Measurements from ENCODE around the gene ETNK1. TPM values are rescaled to one million over a fixed set of nuclear protein-coding genes. Genes with fewer than 3 reads are reported as not detected.
"Not testable (repeated sequence)": the region's sequence is repeated elsewhere in the genome, so short reads cannot be mapped to it uniquely, and the experiment has no call there.

The ETNK1 gene
- total RNA-seq, 2 experiments from 2014 or later: 23.7 to 88.1 TPM

DNA sequence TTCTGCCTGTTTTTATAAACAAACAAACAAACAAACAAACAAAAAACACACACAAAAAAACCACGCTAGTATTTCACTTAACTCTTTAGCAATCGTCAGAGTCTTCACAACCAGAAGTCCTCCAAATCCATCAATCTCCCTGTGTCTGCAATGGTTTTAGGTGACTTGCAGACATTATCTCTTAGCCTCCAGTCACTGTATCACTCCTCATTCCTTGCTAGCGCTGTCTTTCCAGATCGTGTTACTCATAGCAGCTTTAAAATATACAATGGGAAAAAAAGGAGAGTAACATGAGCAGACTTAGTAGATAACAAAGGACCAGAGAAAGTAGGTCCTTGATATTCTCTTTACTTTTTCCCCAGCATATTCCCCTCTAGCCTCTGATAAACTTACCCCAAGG is 15.5 kb upstream of the ETNK1 start:
- H3K79me2 ChIP-seq (ENCODE audit: insufficient read depth, low read depth, low read length): no peaks in the 10 kb centered on the region
- H3K4me2 ChIP-seq (ENCODE audit: low read length): no peak overlapping the region
- H3K4me3 ChIP-seq (ENCODE audit: low read depth, low read length, poor library complexity, severe bottlenecking): no peak overlapping the region
- intact Hi-C loops (cut with micrococcal nuclease; ENCODE audit: unreplicated experiment): no loop called here
- H3K36me3 ChIP-seq (ENCODE audit: insufficient read depth, low read length): no peaks in the 10 kb centered on the region
- ChIA-PET CTCF (ENCODE audit: unreplicated experiment) (no interaction called here), POLR2A (interaction anchor here (0.6 to 1.3 kb wide), 3 partner anchors 15 to 143 kb away, joined by 3 to 6 read pairs (median 6); partner anchors contain the start of gene ETNK1)
- BruUV-seq (replicated peaks): no TSS peak
- H3K9me3 ChIP-seq (ENCODE audit: low read length): no peaks in the 10 kb centered on the region
- TF ChIP-seq EZH2phosphoT487 (IDR thresholded peaks at IDR 0.05; ENCODE audit: borderline replicate concordance, low read depth, low read length) (no peak), CTCF (conservative IDR thresholded peaks at IDR 0.05; ENCODE audit: low read length) (no peak)
- no peak overlapping the region for H2AFZ ChIP-seq (ENCODE audit: low read length)
- DNase-seq (ENCODE audit: low spot score): no peak
- H4K20me1 ChIP-seq (ENCODE audit: insufficient read depth, low read length): no peaks in the 10 kb centered on the region
- H3K4me1 ChIP-seq (ENCODE audit: insufficient read depth, low read length, poor library complexity, severe bottlenecking): no peaks in the 10 kb centered on the region
- H3K9me2 ChIP-seq (ENCODE audit: insufficient read depth, low read length): no peaks in the 10 kb centered on the region
- no peak overlapping the region for H3K27ac ChIP-seq (ENCODE audit: low read depth, low read length, poor library complexity, severe bottlenecking)

GRCh38 chr12:22610131-22610530 is 14.8 kb upstream of the ETNK1 start:
- no peaks in the 10 kb centered on the region for H3K36me3 ChIP-seq (ENCODE audit: insufficient read depth, low read length)
- H3K27ac ChIP-seq (ENCODE audit: low read depth, low read length, poor library complexity, severe bottlenecking): no peak overlapping the region
- H3K9me2 ChIP-seq (ENCODE audit: insufficient read depth, low read length): no peaks in the 10 kb centered on the region
- H3K4me3 ChIP-seq (ENCODE audit: low read depth, low read length, poor library complexity, severe bottlenecking): no peak overlapping the region
- TF ChIP-seq CTCF (conservative IDR thresholded peaks at IDR 0.05; ENCODE audit: low read length) (no peak), EZH2phosphoT487 (IDR thresholded peaks at IDR 0.05; ENCODE audit: borderline replicate concordance, low read depth, low read length) (no peak)
- H3K4me1 ChIP-seq (ENCODE audit: insufficient read depth, low read length, poor library complexity, severe bottlenecking): no peaks in the 10 kb centered on the region
- H3K9me3 ChIP-seq (ENCODE audit: low read length): no peaks in the 10 kb centered on the region
- POLR2A ChIA-PET: interaction anchor here (0.6 to 1.3 kb wide), 2 partner anchors 14 to 144 kb away, joined by 3 to 6 read pairs; partner anchors contain the start of gene ETNK1
- H3K4me2 ChIP-seq (ENCODE audit: low read length): no peak overlapping the region
- no TSS peak for BruUV-seq (replicated peaks)
- CTCF ChIA-PET (ENCODE audit: unreplicated experiment): no interaction called here
- no peak for DNase-seq (ENCODE audit: low spot score)
- intact Hi-C loops (cut with micrococcal nuclease; ENCODE audit: unreplicated experiment): no loop called here
- no peaks in the 10 kb centered on the region for H3K79me2 ChIP-seq (ENCODE audit: insufficient read depth, low read depth, low read length)
- no peak overlapping the region for H2AFZ ChIP-seq (ENCODE audit: low read length)
- H4K20me1 ChIP-seq (ENCODE audit: insufficient read depth, low read length): no peaks in the 10 kb centered on the region

DNA sequence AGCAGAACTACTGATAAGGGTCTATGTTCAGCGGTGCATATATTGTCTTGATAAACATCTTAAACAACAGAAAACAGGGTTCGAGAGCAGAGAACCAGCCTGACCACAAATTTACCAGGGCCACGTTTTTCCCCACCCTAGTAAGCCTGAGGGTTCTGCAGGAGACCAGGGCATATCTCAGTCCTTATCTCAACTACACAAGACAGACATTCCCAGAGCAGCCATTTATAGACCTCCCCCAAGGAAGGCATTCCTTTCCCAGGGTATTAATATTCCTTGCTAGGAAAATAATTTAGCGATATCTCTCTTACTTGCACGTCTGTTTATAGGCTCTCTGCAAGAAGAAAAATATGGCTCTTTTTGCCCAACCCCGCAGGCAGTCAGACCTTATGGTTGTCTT is 12.1 kb upstream of the ETNK1 start:
- H3K79me2 ChIP-seq (ENCODE audit: insufficient read depth, low read depth, low read length); H3K36me3 ChIP-seq (ENCODE audit: insufficient read depth, low read length); H3K4me2 ChIP-seq (ENCODE audit: low read length); BruUV-seq (replicated peaks); H3K4me1 ChIP-seq (ENCODE audit: insufficient read depth, low read length, poor library complexity, severe bottlenecking); DNase-seq (ENCODE audit: low spot score); H3K4me3 ChIP-seq (ENCODE audit: low read depth, low read length, poor library complexity, severe bottlenecking); CTCF ChIA-PET (ENCODE audit: unreplicated experiment); H3K9me2 ChIP-seq (ENCODE audit: insufficient read depth, low read length); POLR2A ChIA-PET; H3K27ac ChIP-seq (ENCODE audit: low read depth, low read length, poor library complexity, severe bottlenecking); H2AFZ ChIP-seq (ENCODE audit: low read length); H4K20me1 ChIP-seq (ENCODE audit: insufficient read depth, low read length); intact Hi-C loops (cut with micrococcal nuclease; ENCODE audit: unreplicated experiment): not testable (repeated sequence)
- H3K9me3 ChIP-seq (ENCODE audit: low read length): peaks cover 21% of the 10 kb centered on the region; the same call in 1 of the 2 replicates

Measured in OCI-LY7 (cell line).